Subcutaneous adipose tissue (tissue), 4 donors: Measurements from ENCODE around the gene RFX4. TPM values are rescaled to one million over a fixed set of nuclear protein-coding genes. Genes with fewer than 3 reads are reported as not detected.

Source experiments
- CTCF ChIP-seq: fragments of 450-650 bp; IDR thresholded peaks from one replicate; pipeline ENCODE4 v1.5.1; 2016; ENCODE audit warnings: low read depth, mild to moderate bottlenecking, control low read depth, antibody characterized with exemption, moderate library complexity
- total RNA-seq, 4 donors: library from RNA; depleted of rRNA; stranded (reverse); fragments of >200 nt; gene quantifications; one replicate each; pipeline ENCODE4 v1.1.0, GENCODE V29; 2016

RFX4 gene
- total RNA-seq, result under 1 TPM in 1 of 4 donors, not detected in 3; 0.38 TPM

- TF ChIP-seq CTCF, result no peak
Measured at GRCh38 chr12:106582641-106583230, at the start of gene RFX4. Gene RFX4, plus strand, starts transcription at chr12:106583004. Its CDS starts 317 bp downstream, at chr12:106583321.

GRCh38 chr12:106541201-106541600 lies 41.6 kb upstream of the RFX4 start:
- TF ChIP-seq CTCF, result no peak

GRCh38 chr12:106551410-106551809 lies 31.4 kb upstream of the RFX4 start:
- no peak for TF ChIP-seq CTCF

DNA sequence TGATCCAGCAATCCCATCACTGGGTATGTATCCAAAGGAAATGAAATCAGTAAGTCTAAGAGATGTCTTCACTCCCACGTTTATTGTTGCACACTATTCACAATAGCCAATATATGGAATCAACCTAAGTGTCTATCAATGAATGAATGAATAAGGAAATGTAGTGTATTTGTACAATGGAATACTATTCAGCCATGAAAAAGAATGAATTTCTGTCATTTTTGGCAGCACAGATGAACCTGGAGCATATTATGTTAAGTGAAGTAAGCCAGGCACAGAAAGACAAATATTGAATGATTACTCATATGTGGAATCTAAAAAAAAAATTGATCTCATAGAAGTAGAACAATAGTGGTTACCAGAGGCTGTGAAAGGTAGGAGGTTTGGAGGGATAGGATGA lies 30.6 kb upstream of the RFX4 start:
- no peak for TF ChIP-seq CTCF

DNA sequence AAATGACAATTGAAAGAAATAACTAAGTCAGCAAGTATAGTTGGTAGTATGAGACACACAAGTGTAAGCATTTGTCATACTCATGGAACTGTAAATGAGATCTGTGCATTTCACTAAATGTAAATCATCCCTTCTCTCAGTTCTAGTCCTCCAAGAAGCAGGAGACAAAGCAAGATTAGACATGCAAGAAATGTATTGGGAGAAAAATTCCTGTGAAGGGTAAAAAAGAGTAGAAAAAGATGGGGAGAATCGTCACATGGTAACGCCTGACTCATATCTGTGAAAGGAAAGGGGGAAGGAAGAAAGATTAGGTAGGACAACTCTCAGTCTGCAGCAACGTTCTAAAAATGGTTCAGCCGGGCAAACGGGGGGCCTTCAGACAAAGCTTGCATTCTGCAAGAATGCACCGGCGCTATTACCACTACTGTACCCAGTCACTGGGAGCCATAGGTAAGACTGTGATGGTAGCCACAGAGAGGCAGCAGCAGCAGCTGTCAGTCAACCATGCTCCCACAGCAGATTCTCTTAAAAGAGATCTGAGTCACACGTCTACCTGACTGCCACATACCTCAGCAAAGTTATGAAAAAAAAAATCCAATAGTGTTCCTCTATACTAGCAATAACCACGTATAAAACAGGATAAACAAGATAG lies 18.0 kb upstream of the RFX4 start:
- TF ChIP-seq CTCF, result no peak

DNA sequence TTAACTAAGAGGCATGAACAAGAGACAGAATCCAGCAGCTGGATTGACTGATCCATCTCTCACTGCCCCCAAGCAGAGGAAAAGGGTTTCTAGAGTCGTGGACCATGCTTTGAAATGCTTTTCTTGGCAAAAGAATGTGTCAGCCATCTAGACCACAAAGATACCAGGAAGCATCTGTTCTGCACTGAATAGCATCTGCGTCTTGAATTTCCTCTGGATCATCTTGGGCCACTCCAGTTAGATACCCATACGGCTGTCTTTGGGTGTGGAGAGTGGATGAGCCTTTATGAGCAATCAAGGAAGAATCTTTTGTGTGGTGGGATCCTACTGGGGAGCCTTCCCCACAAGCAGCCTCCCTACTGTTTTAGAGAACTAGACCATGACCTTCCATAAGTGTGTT lies 16.0 kb upstream of the RFX4 start:
- TF ChIP-seq CTCF, result no peak

DNA sequence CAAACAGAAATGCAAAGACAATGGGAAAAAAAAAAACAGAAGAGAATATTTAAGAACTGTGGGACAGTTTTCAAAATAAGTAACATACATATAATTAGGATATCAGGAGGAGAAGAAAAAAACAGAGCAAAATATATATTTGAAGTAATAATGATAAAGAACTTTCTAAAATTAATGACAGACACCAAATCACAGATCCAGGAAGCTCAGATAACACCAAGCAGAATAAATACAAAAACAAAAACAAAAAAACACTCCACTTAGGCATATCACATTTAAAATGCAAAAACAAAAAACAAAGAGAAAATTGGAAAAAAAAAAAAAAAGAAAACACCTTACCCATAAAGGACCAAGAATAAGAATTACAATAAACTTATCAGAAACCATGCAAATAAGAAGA lies 9.6 kb upstream of the RFX4 start:
- no peak for TF ChIP-seq CTCF
